ENCODE measurements around the gene RELA.
"Not testable (repeated sequence)": the region's sequence is repeated elsewhere in the genome, so short reads cannot be mapped to it uniquely, and the experiment has no call there.

The RELA gene

DNA sequence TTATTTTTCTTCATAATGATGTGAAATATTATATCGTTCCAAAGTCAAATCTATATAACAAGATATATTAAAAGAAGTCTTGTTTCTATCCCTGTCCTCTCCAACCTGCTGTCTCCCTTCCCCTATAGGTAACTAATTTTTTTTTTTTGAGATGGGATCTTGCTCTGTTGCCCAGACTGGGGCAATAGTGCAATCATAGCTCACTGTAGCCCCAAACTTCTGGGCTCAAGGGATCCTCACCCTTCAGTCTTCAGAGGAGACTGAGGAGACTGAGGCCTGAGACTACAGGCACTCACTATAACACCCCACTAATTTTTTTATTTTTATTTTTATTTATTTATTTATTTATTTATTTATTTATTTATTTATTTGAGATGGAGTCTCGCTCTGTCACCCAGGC, 10.3 kb upstream of the RELA start:
- in situ Hi-C loops (cut with MboI; ENCODE audit: low sequenced_read_pairs): no loop called here

DNA sequence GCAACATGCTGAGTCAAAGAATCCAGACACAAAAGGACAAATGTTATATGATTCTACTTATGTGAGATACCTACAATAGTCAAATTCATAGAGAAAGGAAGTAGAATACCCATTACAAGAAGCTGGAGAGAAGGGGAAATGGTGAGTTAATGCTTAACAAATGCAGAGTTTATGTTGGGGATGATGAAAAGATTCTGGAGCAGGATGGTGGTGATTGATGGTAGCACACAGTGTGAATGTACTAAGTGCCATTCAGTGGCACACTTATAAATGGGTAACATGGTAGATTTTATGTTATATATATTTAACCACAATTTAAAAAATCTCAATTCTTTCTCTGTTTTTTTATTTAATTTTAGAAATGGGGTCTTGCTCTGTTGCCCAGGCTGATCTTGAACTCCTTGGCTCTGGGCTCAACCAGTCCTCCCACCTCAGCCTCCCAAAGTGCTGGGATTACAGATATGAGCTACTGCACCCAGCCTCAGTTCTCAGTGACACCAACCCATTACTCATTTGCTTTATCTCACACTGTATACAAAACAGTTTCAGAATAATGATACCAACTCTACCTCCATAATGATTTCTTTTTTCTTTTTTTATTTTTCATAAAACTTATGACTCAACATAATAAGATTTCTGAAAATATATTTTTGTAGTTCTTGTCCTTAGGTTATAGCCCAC, 9.6 kb upstream of the RELA start:
- in situ Hi-C loops (cut with MboI; ENCODE audit: low sequenced_read_pairs): no loop called here

- in situ Hi-C loops (cut with MboI; ENCODE audit: low sequenced_read_pairs): no loop called here
These were observed 1.0 kb upstream of the RELA start for GRCh38 chr11:65663639-65664200.

DNA sequence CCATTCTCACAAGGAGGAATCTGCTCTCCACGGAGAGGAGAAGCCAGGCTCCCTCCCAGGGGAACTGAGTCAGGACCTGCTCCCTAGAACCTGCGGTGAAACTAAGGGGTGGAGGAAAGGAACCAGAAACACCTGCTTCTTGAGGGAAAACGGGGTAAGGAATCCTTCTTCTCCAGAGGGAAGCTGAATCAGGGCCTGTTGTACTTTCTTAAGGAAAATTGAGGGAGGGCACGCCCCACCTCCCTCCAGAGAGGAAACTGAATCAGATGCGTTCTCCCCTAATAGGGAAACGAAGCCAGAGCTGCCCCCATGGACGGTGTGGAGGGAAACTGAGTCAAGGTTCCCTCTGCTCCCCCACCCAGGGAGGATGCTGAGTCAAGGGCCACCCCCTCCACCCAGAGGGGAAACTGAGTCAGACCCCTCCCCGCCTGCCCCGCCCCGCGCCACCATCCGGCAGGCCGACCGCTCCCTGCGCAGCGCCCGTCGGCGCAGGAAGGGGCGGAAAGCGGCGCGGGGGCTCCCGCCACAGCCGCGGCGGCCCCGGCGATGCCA, 393 bp downstream of the RELA start:
- in situ Hi-C loops (cut with MboI; ENCODE audit: low sequenced_read_pairs): no loop called here

DNA sequence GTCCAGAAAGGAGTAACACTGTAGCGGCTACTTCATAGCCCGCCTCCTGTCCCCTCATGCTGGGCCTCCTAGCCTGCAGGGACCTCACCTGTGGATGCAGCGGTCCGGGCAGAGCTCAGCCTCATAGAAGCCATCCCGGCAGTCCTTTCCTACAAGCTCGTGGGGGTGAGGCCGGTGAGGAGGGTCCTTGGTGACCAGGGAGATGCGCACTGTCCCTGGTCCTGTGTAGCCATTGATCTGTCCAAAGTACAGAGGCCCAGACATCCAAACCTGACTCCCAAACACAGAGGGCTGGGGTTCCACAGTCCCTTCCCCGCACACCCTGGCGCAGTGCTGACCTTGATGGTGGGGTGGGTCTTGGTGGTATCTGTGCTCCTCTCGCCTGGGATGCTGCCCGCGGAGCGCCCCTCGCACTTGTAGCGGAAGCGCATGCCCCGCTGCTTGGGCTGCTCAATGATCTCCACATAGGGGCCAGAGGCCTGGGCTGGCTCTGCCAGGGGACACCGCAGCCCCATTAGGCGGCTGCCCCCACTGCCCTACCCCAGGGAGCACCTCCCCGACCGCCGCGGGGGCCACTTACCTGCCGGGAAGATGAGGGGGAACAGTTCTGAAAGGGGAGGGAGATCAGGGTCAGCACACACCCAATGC, 993 bp downstream of the RELA start:
- in situ Hi-C loops (cut with MboI; ENCODE audit: low sequenced_read_pairs): no loop called here

DNA sequence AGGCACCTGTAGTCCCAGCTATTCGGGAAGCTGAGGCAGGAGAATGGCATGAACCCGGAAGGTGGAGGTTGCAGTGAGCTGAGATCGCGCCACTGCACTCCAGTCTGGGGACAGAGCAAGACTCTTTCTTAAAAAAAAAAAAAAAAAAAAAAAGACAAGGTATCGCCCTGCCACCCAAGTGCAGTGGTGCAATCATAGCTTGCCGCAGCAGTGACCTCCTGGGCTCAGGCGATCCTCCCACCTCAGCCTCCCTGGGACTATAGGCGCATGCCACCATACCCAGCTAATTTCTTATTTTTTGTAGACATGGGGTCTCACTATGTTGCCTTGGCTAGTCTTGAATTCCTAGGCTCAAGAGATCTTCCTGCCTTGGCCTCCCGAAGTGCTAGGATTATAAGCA, 1.8 kb downstream of the RELA start:
- in situ Hi-C loops (cut with MboI; ENCODE audit: low sequenced_read_pairs): not testable (repeated sequence)

GRCh38 chr11:65660038-65660437, 2.7 kb downstream of the RELA start:
- in situ Hi-C loops (cut with MboI; ENCODE audit: low sequenced_read_pairs): no loop called here

GRCh38 chr11:65658174-65659021, 4.3 kb downstream of the RELA start:
- in situ Hi-C loops (cut with MboI; ENCODE audit: low sequenced_read_pairs): no loop called here

DNA sequence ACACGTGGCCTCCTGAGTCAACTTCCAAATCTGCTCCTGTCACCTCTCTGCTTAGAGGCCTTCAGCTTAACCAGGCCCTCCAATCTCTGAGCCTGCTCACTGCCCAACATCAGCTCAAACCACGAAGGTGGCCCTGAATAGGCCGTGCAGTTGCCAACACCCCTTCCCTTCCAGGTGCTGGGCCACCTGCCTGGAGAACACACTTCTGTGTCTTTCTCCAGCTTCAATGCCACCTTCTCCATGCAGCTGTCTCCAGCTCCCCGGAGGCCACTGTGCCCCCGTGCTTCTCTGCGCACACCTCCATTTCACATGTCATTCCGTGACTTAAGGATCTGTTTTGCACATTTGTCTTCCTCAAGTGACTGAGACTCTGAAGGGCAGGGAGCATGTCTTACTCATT, 5.3 kb downstream of the RELA start:
- in situ Hi-C loops (cut with MboI; ENCODE audit: low sequenced_read_pairs): no loop called here

- in situ Hi-C loops (cut with MboI; ENCODE audit: low sequenced_read_pairs): no loop called here
These were observed 7.0 kb downstream of the RELA start for GRCh38 chr11:65655570-65656332.

DNA sequence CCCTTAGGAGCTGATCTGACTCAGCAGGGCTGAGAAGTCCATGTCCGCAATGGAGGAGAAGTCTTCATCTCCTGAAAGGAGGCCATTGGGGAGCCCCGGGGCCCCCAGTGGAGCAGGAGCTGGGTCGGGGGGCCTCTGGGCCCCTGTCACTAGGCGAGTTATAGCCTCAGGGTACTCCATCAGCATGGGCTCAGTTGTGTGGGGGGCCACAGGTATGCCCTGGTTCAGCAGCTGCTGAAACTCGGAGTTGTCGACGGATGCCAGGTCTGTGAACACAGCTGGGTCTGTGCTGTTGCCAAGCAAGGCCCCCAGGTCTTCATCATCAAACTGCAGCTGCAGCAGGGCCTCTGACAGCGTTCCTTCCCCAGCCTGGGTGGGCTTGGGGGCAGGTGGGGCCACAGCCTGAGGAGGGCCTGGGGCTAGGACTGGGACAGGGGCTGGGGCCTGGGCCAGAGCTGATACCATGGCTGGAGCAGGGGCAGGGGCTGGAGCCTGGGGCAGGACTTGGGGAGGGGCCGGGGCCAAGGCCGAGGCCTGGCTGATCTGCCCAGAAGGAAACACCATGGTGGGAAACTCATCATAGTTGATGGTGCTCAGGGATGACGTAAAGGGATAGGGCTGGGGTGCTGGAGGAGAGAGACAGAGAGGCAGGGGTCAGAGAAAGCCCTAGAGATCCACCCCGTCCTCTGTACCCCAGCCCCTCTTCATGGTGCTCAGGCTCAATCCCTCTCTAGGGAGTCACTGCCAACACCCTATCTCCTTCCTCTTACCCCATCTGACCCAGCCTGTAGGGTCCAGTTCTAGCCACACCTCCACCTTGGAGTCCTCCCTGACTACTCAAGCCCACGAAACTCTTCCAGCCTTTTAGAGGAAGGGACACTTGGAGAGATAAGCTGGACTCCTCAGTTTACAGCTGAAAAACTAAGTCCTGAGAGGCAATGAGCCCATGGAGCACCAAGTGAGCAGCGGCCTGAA, 8.1 kb downstream of the RELA start:
- in situ Hi-C loops (cut with MboI; ENCODE audit: low sequenced_read_pairs): no loop called here

GRCh38 chr11:65653229-65654225, 9.2 kb downstream of the RELA start:
- in situ Hi-C loops (cut with MboI; ENCODE audit: low sequenced_read_pairs): no loop called here

- in situ Hi-C loops (cut with MboI; ENCODE audit: low sequenced_read_pairs): no loop called here
These were observed 10.0 kb downstream of the RELA start for GRCh38 chr11:65652511-65653228.

- in situ Hi-C loops (cut with MboI; ENCODE audit: low sequenced_read_pairs): no loop called here
These were observed 10.9 kb downstream of the RELA start for GRCh38 chr11:65651589-65652510.

- in situ Hi-C loops (cut with MboI; ENCODE audit: low sequenced_read_pairs): no loop called here
These were observed 11.5 kb downstream of the RELA start for GRCh38 chr11:65651339-65651588.

DNA sequence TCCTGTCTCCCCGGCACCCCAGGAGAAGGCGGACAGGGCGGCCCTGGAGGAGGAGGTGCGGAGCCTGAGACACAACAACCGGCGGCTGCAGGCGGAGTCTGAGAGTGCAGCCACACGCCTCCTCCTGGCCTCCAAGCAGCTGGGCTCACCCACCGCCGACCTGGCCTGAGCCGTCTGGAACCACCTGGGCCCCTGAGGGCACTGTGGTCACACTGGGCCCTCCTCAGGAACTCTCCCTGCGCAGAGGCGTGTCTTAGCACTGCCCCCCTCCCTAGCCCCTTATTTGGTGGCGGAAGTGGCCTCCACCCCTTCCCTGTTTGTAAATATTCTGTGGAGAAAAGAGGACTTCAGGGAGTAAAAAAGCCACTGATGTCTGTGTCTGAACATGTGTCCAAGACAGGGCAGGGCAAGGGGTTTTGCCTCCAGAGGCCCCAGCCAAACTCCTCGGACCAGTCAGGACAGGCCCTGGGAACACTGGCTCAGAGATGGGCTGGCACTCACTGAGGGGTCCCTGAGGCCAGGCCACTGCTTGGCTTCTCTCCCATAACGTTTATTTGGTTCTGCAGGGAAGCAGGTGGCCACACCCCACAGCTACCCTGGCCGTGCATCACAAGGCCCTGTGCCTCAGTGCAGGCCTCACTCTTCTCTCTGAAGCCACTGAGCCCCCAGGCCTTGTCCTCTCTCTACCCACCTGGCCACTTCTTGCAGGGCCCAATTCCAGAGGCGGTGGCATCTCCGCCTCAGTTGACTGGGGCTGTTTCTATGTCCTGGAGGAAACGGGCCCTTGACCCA, 12.0 kb downstream of the RELA start:
- in situ Hi-C loops (cut with MboI; ENCODE audit: low sequenced_read_pairs): no loop called here

All from HL-60/S4 treated with retinoic acid at 250 ng/mL for 4 days and 3 days (cell line).